ENCODE measurements around the gene DUS2.

GRCh38 chr16:68083239-68083781, 60.2 kb downstream of the DUS2 start:
- TF ChIP-seq CTCF (IDR thresholded peaks at IDR 0.05 in 2 of 3, conservative IDR thresholded peaks at IDR 0.05 in 1 of 3; ENCODE audit: borderline replicate concordance in 1 of 3, insufficient read depth in 1 of 3, low read depth in 2 of 3, low read length in 2 of 3): no peak
- no peak for TF ChIP-seq REST (IDR thresholded peaks at IDR 0.05; ENCODE audit: low read depth)
- TF ChIP-seq POLR2A (IDR thresholded peaks at IDR 0.05; ENCODE audit: borderline replicate concordance, extremely low read depth, insufficient read depth, insufficient read length): no peak
- TF ChIP-seq RAD21 (IDR thresholded peaks at IDR 0.05; ENCODE audit: low read depth): no peak
- TF ChIP-seq MAX (IDR thresholded peaks at IDR 0.05): no peak
- no peak for TF ChIP-seq EZH2 (IDR thresholded peaks at IDR 0.05)
- TF ChIP-seq ZFX (IDR thresholded peaks at IDR 0.05): no peak
- no peak for TF ChIP-seq YY1 (IDR thresholded peaks at IDR 0.05; ENCODE audit: extremely low read depth, insufficient replicate concordance, low read depth, low read length)
- no peak for TF ChIP-seq ZNF274 (IDR thresholded peaks at IDR 0.05; ENCODE audit: low read depth, low read length)
- TF ChIP-seq CEBPB (IDR thresholded peaks at IDR 0.05; ENCODE audit: low read depth): no peak
- TF ChIP-seq ZBTB33 (IDR thresholded peaks at IDR 0.05; ENCODE audit: extremely low read depth, insufficient replicate concordance, low read length): no peak
- TF ChIP-seq SRF (IDR thresholded peaks at IDR 0.05; ENCODE audit: low read depth): no peak
- no peak for TF ChIP-seq JUND (IDR thresholded peaks at IDR 0.05)
- no peak for TF ChIP-seq POLR2AphosphoS5 (IDR thresholded peaks at IDR 0.05; ENCODE audit: low read depth, low read length)

All from HCT116 (cell line).